ENCODE results near the gene CYBRD1.

Gene CYBRD1, protein sequence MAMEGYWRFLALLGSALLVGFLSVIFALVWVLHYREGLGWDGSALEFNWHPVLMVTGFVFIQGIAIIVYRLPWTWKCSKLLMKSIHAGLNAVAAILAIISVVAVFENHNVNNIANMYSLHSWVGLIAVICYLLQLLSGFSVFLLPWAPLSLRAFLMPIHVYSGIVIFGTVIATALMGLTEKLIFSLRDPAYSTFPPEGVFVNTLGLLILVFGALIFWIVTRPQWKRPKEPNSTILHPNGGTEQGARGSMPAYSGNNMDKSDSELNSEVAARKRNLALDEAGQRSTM

DNA sequence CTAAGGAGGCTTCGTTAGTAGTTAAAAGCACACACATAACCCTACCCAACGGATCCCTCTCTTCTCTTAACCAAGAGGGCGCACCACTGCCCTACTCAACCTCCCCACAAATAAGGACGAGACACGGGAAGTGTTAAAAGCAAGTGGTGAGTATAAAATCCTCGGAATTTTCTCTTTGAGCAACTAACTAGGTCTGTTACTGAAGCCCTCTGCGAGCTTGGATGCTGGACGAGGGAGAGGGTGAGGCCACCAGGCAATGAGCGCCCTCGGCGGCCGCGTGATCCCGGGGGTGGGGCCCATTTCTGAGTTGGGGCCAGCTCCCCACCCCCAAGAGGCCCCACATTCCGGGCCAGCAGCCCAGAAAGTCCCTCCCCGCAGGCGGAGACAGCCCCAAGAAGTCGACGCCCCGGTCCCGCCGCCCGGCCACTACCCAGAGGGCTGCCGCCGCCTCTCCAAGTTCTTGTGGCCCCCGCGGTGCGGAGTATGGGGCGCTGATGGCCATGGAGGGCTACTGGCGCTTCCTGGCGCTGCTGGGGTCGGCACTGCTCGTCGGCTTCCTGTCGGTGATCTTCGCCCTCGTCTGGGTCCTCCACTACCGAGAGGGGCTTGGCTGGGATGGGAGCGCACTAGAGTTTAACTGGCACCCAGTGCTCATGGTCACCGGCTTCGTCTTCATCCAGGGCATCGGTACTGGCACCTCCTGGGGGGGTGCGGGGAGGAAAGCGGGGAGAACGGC lies at the start of gene CYBRD1:
CYBRD1 (plus strand) TSS at position 423 of the 736 bp plus-strand sequence; CDS start at position 495, 72 bp downstream.
- no peak for TF ChIP-seq JUND (IDR thresholded peaks at IDR 0.05; ENCODE audit: low read depth)
- DNase-seq (ENCODE audit: low read depth in 1 of 2, low spot score in 1 of 2): peak; percentile 18 to 82
- in situ Hi-C loops (cut with HindIII; ENCODE audit: low pct_unique_long_range_greater_than_20kb, low sequenced_read_pairs): no loop called here

DNA sequence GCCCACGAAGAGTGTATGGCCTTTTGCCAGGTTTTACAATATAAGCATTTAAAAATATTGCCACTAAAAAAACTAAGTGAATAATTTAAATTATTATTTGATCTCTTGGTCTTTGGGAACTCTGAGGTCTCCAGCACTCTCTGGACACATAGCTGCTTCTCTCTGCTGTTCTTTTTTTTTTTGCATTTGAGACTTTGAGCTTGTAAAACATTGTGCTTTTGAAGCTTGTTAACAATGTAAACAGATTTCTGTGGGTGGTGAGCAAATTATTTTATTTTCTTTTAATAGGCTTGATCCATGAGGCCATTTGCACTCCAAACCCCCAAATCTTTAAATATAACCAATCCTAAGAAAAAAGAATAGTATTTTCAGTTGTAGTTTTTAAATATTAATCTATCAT lies 46.3 kb upstream of the CYBRD1 start:
- DNase-seq (ENCODE audit: low read depth in 1 of 2, low spot score in 1 of 2): no peak
- no peak for TF ChIP-seq JUND (IDR thresholded peaks at IDR 0.05; ENCODE audit: low read depth)
- in situ Hi-C loops (cut with HindIII; ENCODE audit: low pct_unique_long_range_greater_than_20kb, low sequenced_read_pairs): no loop called here

DNA sequence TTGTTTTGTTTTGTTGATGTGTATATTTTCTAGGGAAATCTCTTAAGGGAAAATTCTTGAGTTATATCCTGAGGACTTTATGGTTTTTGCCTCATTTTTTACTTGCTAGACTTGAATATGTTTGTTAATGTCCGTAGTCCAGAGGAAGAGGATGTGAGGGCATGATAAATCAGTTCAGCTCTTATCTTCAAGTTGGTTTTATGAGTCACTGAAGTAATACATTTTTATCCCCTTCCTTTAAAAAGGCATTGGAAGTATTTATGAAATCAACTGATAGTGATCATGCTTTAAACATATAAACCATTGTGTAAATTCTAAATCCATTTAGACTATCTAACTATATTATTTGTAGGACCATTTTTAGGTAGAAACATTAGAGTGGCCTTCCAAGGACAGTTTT lies 43.9 kb upstream of the CYBRD1 start:
- in situ Hi-C loops (cut with HindIII; ENCODE audit: low pct_unique_long_range_greater_than_20kb, low sequenced_read_pairs): no loop called here
- no peak for TF ChIP-seq JUND (IDR thresholded peaks at IDR 0.05; ENCODE audit: low read depth)
- no peak for DNase-seq (ENCODE audit: low read depth in 1 of 2, low spot score in 1 of 2)

DNA sequence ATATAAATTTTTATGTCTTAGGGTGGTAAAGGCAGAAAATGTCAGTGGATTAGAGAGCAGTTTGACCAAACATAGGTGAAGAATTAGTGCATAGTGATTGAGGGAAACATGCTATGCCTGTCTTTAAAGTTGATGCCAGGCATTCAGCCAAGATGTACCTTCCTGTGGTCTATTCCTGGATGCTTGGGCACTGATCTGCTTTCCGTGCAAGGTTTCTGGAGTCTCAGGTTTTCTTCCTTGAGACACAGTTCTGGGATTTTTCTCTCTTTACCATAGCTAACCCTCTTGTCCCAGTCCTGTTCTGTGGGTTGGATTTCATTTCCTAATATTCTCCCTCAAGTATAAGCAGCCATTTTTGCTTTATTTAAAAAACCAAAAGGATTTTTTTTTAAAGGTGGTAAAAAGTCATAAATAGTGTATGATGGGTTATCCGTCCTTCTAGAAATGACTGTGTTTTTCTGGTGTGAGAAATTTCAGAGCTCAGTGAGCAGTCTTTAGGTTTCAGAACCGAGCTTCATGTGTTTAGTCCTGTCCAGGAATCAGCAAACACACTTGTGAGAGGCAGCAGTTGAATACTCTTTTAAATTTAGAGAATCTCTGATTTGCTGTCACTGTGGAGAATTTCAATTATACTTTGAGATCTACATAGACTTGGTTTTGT lies 43.0 kb upstream of the CYBRD1 start:
- in situ Hi-C loops (cut with HindIII; ENCODE audit: low pct_unique_long_range_greater_than_20kb, low sequenced_read_pairs): no loop called here
- TF ChIP-seq JUND (IDR thresholded peaks at IDR 0.05; ENCODE audit: low read depth): no peak

DNA sequence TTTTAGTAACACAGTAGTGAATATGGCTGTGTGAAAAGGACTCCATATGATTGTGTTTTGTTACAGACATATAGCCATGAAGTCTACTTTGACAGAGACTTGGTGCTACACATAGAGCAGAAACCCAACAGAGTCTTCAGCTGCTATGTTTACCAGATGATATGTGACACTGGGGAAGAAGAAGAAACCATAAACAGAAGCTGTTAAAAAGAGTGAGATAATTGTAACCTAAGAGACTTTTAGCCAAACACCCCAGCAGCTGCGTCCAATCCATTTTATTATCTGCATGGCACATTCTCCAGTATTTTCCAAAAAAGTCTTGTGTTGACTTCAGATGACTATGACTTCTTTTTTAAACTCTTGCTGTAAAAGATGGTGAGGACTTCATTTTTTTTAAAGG lies 41.4 kb upstream of the CYBRD1 start:
- DNase-seq (ENCODE audit: low read depth in 1 of 2, low spot score in 1 of 2): no peak
- in situ Hi-C loops (cut with HindIII; ENCODE audit: low pct_unique_long_range_greater_than_20kb, low sequenced_read_pairs): no loop called here
- no peak for TF ChIP-seq JUND (IDR thresholded peaks at IDR 0.05; ENCODE audit: low read depth)

More for the DNA sequence above, 43.0 kb upstream of the CYBRD1 start:
- no peak for DNase-seq (ENCODE audit: low read depth in 1 of 2, low spot score in 1 of 2)

DNA sequence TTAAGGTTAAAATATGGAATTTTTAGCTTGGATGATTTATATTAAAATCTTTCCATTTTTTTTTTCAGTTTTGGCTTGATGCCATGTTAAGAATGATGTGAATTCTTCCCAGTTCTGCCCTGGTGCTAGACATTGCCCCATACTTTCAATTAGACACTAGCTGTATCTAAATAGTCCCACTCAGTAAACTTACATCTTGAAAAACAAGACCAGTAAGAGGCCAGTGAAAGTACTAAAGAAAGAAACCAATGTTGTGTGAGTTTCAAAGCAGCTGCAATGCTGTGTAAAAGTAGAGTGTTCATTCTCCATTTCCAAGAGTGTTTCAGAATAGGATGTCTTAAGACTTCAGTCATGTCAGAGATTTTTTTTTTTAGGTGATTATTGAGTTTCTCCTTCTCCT lies 40.0 kb upstream of the CYBRD1 start:
- DNase-seq (ENCODE audit: low read depth in 1 of 2, low spot score in 1 of 2): no peak
- in situ Hi-C loops (cut with HindIII; ENCODE audit: low pct_unique_long_range_greater_than_20kb, low sequenced_read_pairs): no loop called here
- no peak for TF ChIP-seq JUND (IDR thresholded peaks at IDR 0.05; ENCODE audit: low read depth)

GRCh38 chr2:171482877-171483276 lies 39.4 kb upstream of the CYBRD1 start:
- in situ Hi-C loops (cut with HindIII; ENCODE audit: low pct_unique_long_range_greater_than_20kb, low sequenced_read_pairs): no loop called here
- TF ChIP-seq JUND (IDR thresholded peaks at IDR 0.05; ENCODE audit: low read depth): no peak
- no peak for DNase-seq (ENCODE audit: low read depth in 1 of 2, low spot score in 1 of 2)

GRCh38 chr2:171483793-171484192 lies 38.5 kb upstream of the CYBRD1 start:
- in situ Hi-C loops (cut with HindIII; ENCODE audit: low pct_unique_long_range_greater_than_20kb, low sequenced_read_pairs): no loop called here

DNA sequence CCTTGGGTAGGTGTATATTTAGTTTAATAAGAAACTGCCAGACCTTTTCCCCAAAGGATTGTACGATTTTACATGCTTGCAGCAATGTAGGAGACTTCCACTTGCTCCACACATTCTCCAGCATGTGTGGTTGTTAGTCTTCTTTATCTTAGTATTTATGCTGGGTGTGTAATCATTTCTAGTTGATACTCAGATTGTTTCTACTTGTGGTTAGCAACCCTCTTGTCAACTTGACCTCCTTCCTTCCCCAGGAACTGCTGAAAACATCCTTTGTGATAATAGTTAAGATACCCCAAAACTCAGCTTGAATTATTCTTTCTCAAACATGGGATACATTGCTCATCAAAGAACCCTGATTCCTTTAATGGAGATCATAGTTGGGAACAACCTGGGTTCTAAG lies 37.2 kb upstream of the CYBRD1 start:
- TF ChIP-seq JUND (IDR thresholded peaks at IDR 0.05; ENCODE audit: low read depth): no peak
- DNase-seq (ENCODE audit: low read depth in 1 of 2, low spot score in 1 of 2): no peak
- in situ Hi-C loops (cut with HindIII; ENCODE audit: low pct_unique_long_range_greater_than_20kb, low sequenced_read_pairs): no loop called here

More at GRCh38 chr2:171483793-171484192, 38.5 kb upstream of the CYBRD1 start:
- no peak for TF ChIP-seq JUND (IDR thresholded peaks at IDR 0.05; ENCODE audit: low read depth)
- no peak for DNase-seq (ENCODE audit: low read depth in 1 of 2, low spot score in 1 of 2)

DNA sequence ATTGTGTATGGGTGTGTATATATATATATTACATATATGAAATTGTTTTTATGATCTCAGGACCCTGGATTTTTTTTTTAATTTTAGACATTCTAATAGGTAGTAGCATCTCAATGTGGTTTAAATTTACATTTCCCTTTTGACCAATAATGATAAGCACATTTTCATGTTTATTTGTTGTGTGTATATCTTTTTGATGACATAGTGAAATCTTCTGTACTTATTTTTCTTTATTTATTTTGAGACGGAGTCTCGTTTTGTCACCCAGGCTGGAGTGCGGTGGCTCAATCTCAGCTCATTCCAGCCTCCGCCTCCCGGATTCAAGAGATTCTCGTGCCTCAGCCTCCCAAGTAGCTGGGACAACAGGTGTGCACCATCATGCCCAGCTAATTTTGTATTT lies 35.1 kb upstream of the CYBRD1 start:
- no peak for DNase-seq (ENCODE audit: low read depth in 1 of 2, low spot score in 1 of 2)
- TF ChIP-seq JUND (IDR thresholded peaks at IDR 0.05; ENCODE audit: low read depth): no peak
- in situ Hi-C loops (cut with HindIII; ENCODE audit: low pct_unique_long_range_greater_than_20kb, low sequenced_read_pairs): no loop called here

GRCh38 chr2:171487803-171488259 lies 34.4 kb upstream of the CYBRD1 start:
- TF ChIP-seq JUND (IDR thresholded peaks at IDR 0.05; ENCODE audit: low read depth): no peak
- in situ Hi-C loops (cut with HindIII; ENCODE audit: low pct_unique_long_range_greater_than_20kb, low sequenced_read_pairs): no loop called here
- DNase-seq (ENCODE audit: low read depth in 1 of 2, low spot score in 1 of 2): no peak

GRCh38 chr2:171490577-171490976 lies 31.7 kb upstream of the CYBRD1 start:
- no peak for DNase-seq (ENCODE audit: low read depth in 1 of 2, low spot score in 1 of 2)
- in situ Hi-C loops (cut with HindIII; ENCODE audit: low pct_unique_long_range_greater_than_20kb, low sequenced_read_pairs): no loop called here
- TF ChIP-seq JUND (IDR thresholded peaks at IDR 0.05; ENCODE audit: low read depth): no peak

DNA sequence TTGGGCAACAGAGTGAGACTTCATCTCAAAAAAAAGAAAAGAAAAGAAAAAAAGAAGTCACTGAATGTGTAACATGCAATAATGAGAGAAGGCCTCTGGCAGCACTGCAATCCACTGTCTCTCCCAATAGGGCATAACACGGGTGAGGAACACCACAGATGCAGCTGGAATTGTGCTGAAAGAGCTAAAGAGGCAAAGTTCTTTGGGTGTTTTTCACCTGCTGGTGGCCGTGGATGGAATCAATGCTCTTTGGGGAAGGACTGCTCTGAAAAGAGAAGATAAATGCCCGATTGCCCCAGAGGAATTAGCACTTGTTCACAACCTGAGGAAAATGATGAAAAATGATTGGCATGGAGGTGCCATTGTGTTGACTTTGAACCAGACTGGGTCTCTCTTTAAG lies 31.0 kb upstream of the CYBRD1 start:
- no peak for TF ChIP-seq JUND (IDR thresholded peaks at IDR 0.05; ENCODE audit: low read depth)
- in situ Hi-C loops (cut with HindIII; ENCODE audit: low pct_unique_long_range_greater_than_20kb, low sequenced_read_pairs): no loop called here
- peak in 1 of 2 experiments; percentile 42 for DNase-seq (ENCODE audit: low read depth in 1 of 2, low spot score in 1 of 2)
